Psoas muscle (tissue), 8 donors: ENCODE results near the gene STARD3. TPM values are rescaled to one million over a fixed set of nuclear protein-coding genes. Genes with fewer than 3 reads are reported as not detected.

Source experiments
- ATAC-seq, 4 donors: fragments of 200-7000 bp; cut with Tn5 transposase; one replicate each; pipeline ENCODE4 v1.9.1; 2020; ENCODE audit warnings: moderate library complexity in 3 of 4, mild to moderate bottlenecking in 2 of 4
- DNase-seq, 2 donors: peaks; one replicate each; pipeline ENCODE4 v3.0.0-alpha.2; 2020
- H3K27ac ChIP-seq: fragments of 200-600 bp; one replicate; pipeline ENCODE4 v1.8.0; 2022
- H3K27me3 ChIP-seq, 3 donors: fragments of 200-600 bp in 1 of 3; one replicate each; pipeline versions ENCODE4 v1.6.1 to v1.8.0; 2013 to 2022; ENCODE audit warnings: low read length in 2 of 3, mild to moderate bottlenecking in 2 of 3, moderate library complexity in 1 of 3; ENCODE audit not compliant: insufficient read depth in 3 of 3
- H3K36me3 ChIP-seq, 2 donors: fragments of 200-600 bp in 1 of 2; one replicate each; pipeline versions ENCODE4 v1.6.1 to v1.8.0; 2013 to 2022; ENCODE audit warnings: low read depth in 1 of 2, mild to moderate bottlenecking in 1 of 2, moderate library complexity in 1 of 2; ENCODE audit not compliant: insufficient read depth in 1 of 2
- H3K4me1 ChIP-seq: fragments of 200-600 bp; one replicate; pipeline ENCODE4 v1.8.0; 2022
- H3K4me3 ChIP-seq: fragments of 200-600 bp; one replicate; pipeline ENCODE4 v1.8.0; 2022; ENCODE audit warnings: mild to moderate bottlenecking
- H3K9me3 ChIP-seq: fragments of 200-600 bp; one replicate; pipeline ENCODE4 v1.8.0; 2022
- WGBS, 3 donors: extraction: QIAGEN DNeasy Blood & Tissue Kit; methylation state at CpG; one replicate each; pipeline versions ENCODE4 v1.1.6 to v1.1.7; 2013; 5-methylcytosine and 5-hydroxymethylcytosine counted together
- intact Hi-C, 2 donors: fragments of 100-400 bp; cut with DNase I; formaldehyde crosslinking; loops; one replicate each; pipeline versions ENCODE4 v1.11.0 to v1.14.2; 2022
- polyA plus RNA-seq, 3 donors: library from polyadenylated mRNA; stranded (reverse); fragments of 200-250 nt; gene quantifications; one replicate each; pipeline ENCODE4 v1.2.3, GENCODE V29; 2013
- total RNA-seq, 4 donors: library from RNA; stranded (reverse); fragmentation: NEBNext Ultra II Directional in 2 of 4; extraction: Animal tissue kit (Norgen Biotek cat#: 25700) in 2 of 4; gene quantifications; one replicate each; pipeline versions ENCODE4 v1.2.1 to v1.2.4, GENCODE V29; 2021 to 2023
- TF ChIP-seq, protein P1 (sequence below): fragments of 200-600 bp; IDR thresholded peaks from one replicate; pipeline ENCODE4 v1.8.0; 2022; ENCODE audit warnings: antibody characterized with exemption
- donor health status: healthy with polysubstance abuse.
- donor health status: DM: no; HTN: no; CAD: no; lungs with moderate emphysema.
- donor health status: Bipolar disorder and iron deficiency.
- donor health status: healthy.
- donor health status: DM: yes; HTN: yes; CAD: no.
- donor health status: DM: no; HTN: no; CAD: no.
- donor health status: DM: no; HTN: no; CAD: no.
- donor health status: DM: yes; HTN: yes; CAD: no.

Gene STARD3
- total and polyA plus RNA-seq, 7 donors: 22.5 to 62.8 (median 32.6) TPM

DNA sequence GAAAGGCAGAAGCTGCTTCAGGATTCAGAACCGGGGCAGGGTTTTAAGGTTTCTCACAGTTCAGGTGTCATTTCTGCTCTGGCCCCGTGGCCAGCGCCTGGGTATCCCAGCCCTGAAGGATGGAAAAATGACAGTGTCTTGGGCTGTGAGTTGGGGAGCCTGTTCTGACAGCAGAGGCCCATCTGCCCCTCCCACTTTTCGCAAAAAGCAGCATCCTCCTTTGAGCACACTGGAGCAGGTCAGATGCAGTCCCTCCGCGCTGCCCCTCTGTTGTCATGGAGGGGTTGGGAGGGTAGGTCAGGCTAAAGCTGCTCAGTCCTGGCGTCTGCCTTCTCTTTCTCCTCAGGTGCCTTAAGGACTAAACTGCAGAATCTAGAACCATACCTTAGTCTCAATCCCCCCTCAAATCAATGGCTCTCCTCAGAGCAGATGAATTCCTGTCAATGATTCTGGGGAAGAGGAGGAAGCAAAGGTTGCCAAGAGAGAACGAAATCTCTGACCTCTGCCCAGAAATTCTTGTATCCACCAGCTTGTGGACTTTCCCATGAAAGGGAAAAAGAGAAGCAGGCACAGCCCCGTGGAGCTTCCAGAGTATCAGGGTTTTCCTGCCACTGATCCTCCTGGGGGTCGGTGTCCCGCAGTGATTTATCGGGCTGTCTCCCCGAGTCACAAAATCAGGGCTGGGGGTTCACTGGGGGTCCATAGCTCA is 36.5 kb upstream of the STARD3 start:
- no peaks in the 10 kb centered on the region for H3K9me3 ChIP-seq
- no peaks in the 10 kb centered on the region for H3K36me3 ChIP-seq
- intact Hi-C loops: no loop called here
- no peak overlapping the region for H3K27ac ChIP-seq
- no peak for ATAC-seq
- DNase-seq: no peak
- peaks cover 0 to 100% (median 59%) of the 10 kb centered on the region in 3 donors for H3K27me3 ChIP-seq
- WGBS, 3 donors: 13 to 20% (median 13%) methylated on average over 13 of the region's 13 CpGs
- no peak overlapping the region for H3K4me3 ChIP-seq
- peaks cover 18% of the 10 kb centered on the region for H3K4me1 ChIP-seq
- TF ChIP-seq, protein P1, sequence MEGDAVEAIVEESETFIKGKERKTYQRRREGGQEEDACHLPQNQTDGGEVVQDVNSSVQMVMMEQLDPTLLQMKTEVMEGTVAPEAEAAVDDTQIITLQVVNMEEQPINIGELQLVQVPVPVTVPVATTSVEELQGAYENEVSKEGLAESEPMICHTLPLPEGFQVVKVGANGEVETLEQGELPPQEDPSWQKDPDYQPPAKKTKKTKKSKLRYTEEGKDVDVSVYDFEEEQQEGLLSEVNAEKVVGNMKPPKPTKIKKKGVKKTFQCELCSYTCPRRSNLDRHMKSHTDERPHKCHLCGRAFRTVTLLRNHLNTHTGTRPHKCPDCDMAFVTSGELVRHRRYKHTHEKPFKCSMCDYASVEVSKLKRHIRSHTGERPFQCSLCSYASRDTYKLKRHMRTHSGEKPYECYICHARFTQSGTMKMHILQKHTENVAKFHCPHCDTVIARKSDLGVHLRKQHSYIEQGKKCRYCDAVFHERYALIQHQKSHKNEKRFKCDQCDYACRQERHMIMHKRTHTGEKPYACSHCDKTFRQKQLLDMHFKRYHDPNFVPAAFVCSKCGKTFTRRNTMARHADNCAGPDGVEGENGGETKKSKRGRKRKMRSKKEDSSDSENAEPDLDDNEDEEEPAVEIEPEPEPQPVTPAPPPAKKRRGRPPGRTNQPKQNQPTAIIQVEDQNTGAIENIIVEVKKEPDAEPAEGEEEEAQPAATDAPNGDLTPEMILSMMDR: no peak

DNA sequence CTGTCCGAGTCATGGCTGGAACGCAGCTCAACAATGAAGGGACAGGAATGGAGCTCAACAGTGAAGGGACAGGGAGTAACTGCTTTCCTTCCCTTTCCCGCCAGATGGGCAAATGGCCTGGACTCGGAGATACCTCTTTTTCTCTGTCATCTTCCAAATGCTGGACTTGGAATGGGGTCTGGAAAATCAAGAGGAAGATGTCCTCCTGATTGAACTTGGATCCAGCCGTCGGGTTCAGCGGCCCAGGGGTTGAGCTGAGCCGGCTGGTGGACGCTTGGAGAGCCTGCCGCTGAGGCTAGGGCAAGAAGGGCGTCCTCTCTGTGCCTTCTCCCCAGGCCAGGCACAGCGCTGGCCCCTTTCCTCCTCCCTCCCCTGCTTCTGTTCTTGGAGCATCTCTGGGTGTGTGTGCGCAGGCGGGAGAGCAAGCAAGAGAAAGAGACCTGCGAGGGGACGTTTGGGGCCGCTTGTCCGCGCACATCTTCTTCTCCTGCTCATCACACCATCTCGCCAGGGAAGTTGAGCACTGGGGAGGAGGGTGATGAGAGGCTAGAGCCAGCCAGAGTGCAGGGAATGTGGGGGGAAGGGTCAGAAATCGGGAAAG is 35.8 kb upstream of the STARD3 start:
- WGBS, 3 donors: 27 to 47% (median 38%) methylated on average over 20 to 21 of the region's 21 CpGs
- ATAC-seq: no peak
- Histone ChIP-seq H3K27me3 (peaks cover 0 to 100% (median 63%) of the 10 kb centered on the region in 3 donors), H3K4me1 (peaks cover 23% of the 10 kb centered on the region), H3K9me3 (no peaks in the 10 kb centered on the region), H3K36me3 (no peaks in the 10 kb centered on the region), H3K4me3 (no peak overlapping the region), H3K27ac (no peak overlapping the region)
- intact Hi-C loops: no loop called here
- no peak for DNase-seq
- TF ChIP-seq, protein P1: no peak

DNA sequence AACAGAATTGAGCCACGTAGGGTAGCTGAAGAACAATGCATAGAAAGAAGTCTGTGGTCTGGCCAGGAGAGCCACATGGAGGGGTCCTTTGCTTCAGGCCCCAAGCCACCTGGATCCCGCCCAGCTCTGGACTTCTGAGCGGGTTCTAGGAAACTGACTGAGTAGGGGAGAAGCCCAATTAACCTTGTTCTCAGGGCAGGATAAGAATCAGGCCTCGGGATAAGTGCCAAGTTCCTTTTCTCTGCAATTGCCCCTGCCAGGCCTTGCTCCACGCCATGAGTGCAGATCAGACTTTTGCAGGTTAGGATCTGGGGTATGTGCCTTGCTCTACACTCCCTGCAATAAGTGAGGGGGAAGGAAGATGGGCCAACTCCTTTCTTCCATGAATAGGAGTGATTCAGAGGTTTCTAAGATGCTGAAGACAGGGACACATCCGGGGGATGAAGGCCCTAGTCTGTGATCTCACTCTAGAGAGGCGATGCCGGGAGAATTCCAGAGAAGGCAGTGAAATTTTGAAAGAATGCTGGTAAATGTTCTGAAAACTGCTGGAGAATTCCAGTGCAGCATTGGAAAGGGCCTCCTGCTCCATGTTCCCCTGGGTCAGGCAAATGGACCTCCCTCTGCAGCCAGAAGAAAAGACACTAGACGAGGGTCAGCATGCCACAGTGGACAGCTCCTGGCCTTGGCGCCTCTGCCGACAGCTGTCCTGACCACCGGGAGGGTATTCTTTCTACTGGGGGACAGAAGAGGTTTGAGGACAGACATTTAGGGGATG is 35.0 kb upstream of the STARD3 start:
- TF ChIP-seq, protein P1: no peak

DNA sequence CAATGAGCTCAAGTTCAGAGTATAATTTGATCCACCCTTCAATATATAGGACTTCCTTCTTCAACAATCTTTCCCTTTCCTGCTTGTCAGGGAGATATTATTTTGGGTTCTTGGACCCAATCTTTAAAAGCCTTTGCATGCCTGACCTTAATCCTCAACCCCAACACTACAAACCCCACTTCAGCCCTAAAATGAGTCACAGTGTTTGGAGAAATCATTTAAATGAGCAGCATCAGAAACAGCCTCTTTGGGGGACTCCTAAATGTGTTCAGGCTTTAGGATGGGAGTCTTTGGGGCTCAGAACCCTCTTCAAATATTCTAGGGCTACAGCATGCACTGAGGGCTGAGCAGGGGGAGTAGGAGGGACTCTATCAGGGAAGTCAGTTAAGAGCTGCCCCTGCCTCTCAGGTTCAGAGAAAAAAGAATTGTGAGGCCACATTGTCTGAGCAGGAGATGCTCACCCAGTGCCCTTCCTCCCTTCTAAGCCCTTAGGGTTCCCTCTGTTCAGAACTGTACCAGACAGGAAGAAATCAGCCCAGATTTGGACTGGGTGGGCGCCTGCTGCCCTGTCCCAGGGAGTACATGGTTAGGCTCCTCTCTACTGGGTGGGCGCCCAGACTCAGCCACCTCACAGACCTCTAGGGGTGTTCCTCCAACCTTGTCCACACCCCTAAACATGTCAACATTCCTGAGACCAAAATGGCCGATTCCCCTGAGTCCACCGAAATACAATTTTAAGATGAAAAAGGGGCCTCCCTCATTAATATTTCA is 34.2 kb upstream of the STARD3 start:
- TF ChIP-seq, protein P1: no peak
- whole genome bisulfite sequencing, 3 donors: 49 to 61% (median 51%) methylated on average over 4 of the region's 4 CpGs
- H3K27me3 ChIP-seq: peaks cover 0 to 100% (median 67%) of the 10 kb centered on the region in 3 donors

More for the DNA sequence above, 35.0 kb upstream of the STARD3 start:
- no peak overlapping the region for H3K4me3 ChIP-seq
- no peaks in the 10 kb centered on the region for H3K9me3 ChIP-seq
- no peaks in the 10 kb centered on the region for H3K36me3 ChIP-seq
- no peak overlapping the region for H3K27ac ChIP-seq
- WGBS, 3 donors: 48 to 53% (median 50%) methylated on average over 12 of the region's 12 CpGs
- ATAC-seq: no peak
- intact Hi-C loops: no loop called here
- DNase-seq: no peak
- peaks cover 0 to 100% (median 66%) of the 10 kb centered on the region in 3 donors for H3K27me3 ChIP-seq
- H3K4me1 ChIP-seq: peaks cover 31% of the 10 kb centered on the region

More for the DNA sequence above, 34.2 kb upstream of the STARD3 start:
- Histone ChIP-seq H3K4me1 (peaks cover 39% of the 10 kb centered on the region), H3K4me3 (no peak overlapping the region), H3K36me3 (no peaks in the 10 kb centered on the region), H3K27ac (no peak overlapping the region), H3K9me3 (no peaks in the 10 kb centered on the region)
- ATAC-seq (no peak), DNase-seq (no peak)
- intact Hi-C loops: no loop called here
